NCI-H2227 (cell line): Measurements from ENCODE around the gene SLC25A51.

Experiments used
- DNase-seq: peaks from one replicate; lab custom pipeline; 2025; ENCODE audit not compliant: unreplicated experiment; lab: John Stamatoyannopoulos, UW

SLC25A51 gene

GRCh38 chr9:37839496-37840461 lies 64.1 kb downstream of the SLC25A51 start:
- no peak for DNase-seq
